Hepatocyte (in vitro differentiated cells): ENCODE results near the gene SLCO2B1. TPM values are rescaled to one million over a fixed set of nuclear protein-coding genes. Genes with fewer than 3 reads are reported as not detected.

Experiments
- DNase-seq: peaks from one replicate; pipeline ENCODE4 v3.0.0-alpha.2; 2016; ENCODE audit warnings: low spot score
- H2AFZ ChIP-seq: fragments of 200-600 bp; sonication (generic); 2 replicates; pipeline ENCODE4 v1.6.0; 2016; ENCODE audit warnings: antibody characterized with exemption, mild to moderate bottlenecking
- H3K27ac ChIP-seq: fragments of 200-600 bp; sonication (generic); 2 replicates; pipeline ENCODE4 v1.5.1; 2016; ENCODE audit warnings: mild to moderate bottlenecking
- H3K27me3 ChIP-seq: fragments of 200-600 bp; sonication (generic); 2 replicates; pipeline ENCODE4 v1.6.1; 2016
- H3K36me3 ChIP-seq: fragments of 200-600 bp; sonication (generic); replicated peaks from 2 replicates; pipeline ENCODE4 v1.5.1; 2016; ENCODE audit warnings: low read depth; ENCODE audit not compliant: insufficient read depth
- H3K4me1 ChIP-seq: fragments of 200-600 bp; sonication (generic); 2 replicates; pipeline ENCODE4 v1.5.1; 2016; ENCODE audit warnings: mild to moderate bottlenecking, moderate library complexity; ENCODE audit not compliant: insufficient read depth
- H3K4me2 ChIP-seq: fragments of 200-600 bp; sonication (generic); 2 replicates; pipeline ENCODE4 v1.6.0; 2016
- H3K4me3 ChIP-seq: fragments of 200-600 bp; sonication (generic); 2 replicates; pipeline ENCODE4 v1.5.1; 2016; ENCODE audit warnings: mild to moderate bottlenecking
- H3K79me2 ChIP-seq: fragments of 200-600 bp; sonication (generic); 2 replicates; pipeline ENCODE4 v1.6.0; 2017; ENCODE audit warnings: mild to moderate bottlenecking
- H3K9me2 ChIP-seq: fragments of 200-600 bp; sonication (generic); replicated peaks from 2 replicates; pipeline ENCODE4 v1.6.0; 2017; ENCODE audit warnings: mild to moderate bottlenecking; ENCODE audit not compliant: insufficient read depth
- H3K9me3 ChIP-seq: fragments of 200-600 bp; sonication (generic); 2 replicates; pipeline ENCODE4 v1.5.1; 2016; ENCODE audit warnings: low read depth, mild to moderate bottlenecking
- H4K20me1 ChIP-seq: fragments of 200-600 bp; sonication (generic); 2 replicates; pipeline ENCODE4 v1.6.0; 2016; ENCODE audit warnings: mild to moderate bottlenecking; ENCODE audit not compliant: insufficient read depth, poor library complexity, severe bottlenecking
- EZH2 ChIP-seq: fragments of 200-600 bp; sonication (generic); IDR thresholded peaks from 2 replicates; pipeline ENCODE4 v1.6.1; 2016; ENCODE audit warnings: antibody characterized with exemption, mild to moderate bottlenecking, borderline replicate concordance
- EZH2phosphoT487 ChIP-seq: fragments of 200-600 bp; sonication (generic); IDR thresholded peaks from one replicate; pipeline ENCODE4 v1.6.1; 2018; ENCODE audit warnings: antibody characterized with exemption, mild to moderate bottlenecking, low read depth, moderate library complexity; ENCODE audit not compliant: unreplicated experiment, severe bottlenecking
- WGBS: methylation state at CpG from one replicate; pipeline ENCODE4 v1.1.6; 2016; ENCODE audit warnings: low lambda C conversion rate; ENCODE audit errors: missing lambda C conversion rate; 5-methylcytosine and 5-hydroxymethylcytosine counted together
- polyA plus RNA-seq: library from polyadenylated mRNA; unstranded; fragments of >200 nt; fragmentation: Nextera tagmentation; extraction: Ambion mirVana; gene quantifications from 2 replicates; pipeline ENCODE4 v1.2.1, GENCODE V29; 2016
- total RNA-seq: library from RNA; depleted of rRNA; stranded (reverse); fragments of >200 nt; gene quantifications from 2 replicates; pipeline ENCODE4 v1.2.3, GENCODE V29; 2014
- TF ChIP-seq, protein P1 (sequence below): fragments of 200-600 bp; sonication (generic); IDR thresholded peaks from 2 replicates; pipeline ENCODE4 v1.5.1; 2016; ENCODE audit warnings: antibody characterized with exemption, mild to moderate bottlenecking; ENCODE audit not compliant: poor library complexity

Gene SLCO2B1
- total and polyA plus RNA-seq, 2 experiments from 2014 or later, result 51.6 to 79.2 TPM

GRCh38 chr11:75242722-75243600 is 92.1 kb downstream of the SLCO2B1 start:
- Histone ChIP-seq H2AFZ (no peak overlapping the region), H3K4me3 (no peak overlapping the region), H3K27ac (no peak overlapping the region), H3K9me3 (no peaks in the 10 kb centered on the region), H3K27me3 (peaks cover 63% of the 10 kb centered on the region), H3K79me2 (no peaks in the 10 kb centered on the region), H4K20me1 (no peaks in the 10 kb centered on the region), H3K9me2 (no peaks in the 10 kb centered on the region), H3K4me1 (peaks cover 5% of the 10 kb centered on the region), H3K4me2 (no peak overlapping the region), H3K36me3 (no peaks in the 10 kb centered on the region)
- no peak for DNase-seq
- WGBS, result 88% methylated on average over 15 of the region's 16 CpGs
- TF ChIP-seq, protein P1, sequence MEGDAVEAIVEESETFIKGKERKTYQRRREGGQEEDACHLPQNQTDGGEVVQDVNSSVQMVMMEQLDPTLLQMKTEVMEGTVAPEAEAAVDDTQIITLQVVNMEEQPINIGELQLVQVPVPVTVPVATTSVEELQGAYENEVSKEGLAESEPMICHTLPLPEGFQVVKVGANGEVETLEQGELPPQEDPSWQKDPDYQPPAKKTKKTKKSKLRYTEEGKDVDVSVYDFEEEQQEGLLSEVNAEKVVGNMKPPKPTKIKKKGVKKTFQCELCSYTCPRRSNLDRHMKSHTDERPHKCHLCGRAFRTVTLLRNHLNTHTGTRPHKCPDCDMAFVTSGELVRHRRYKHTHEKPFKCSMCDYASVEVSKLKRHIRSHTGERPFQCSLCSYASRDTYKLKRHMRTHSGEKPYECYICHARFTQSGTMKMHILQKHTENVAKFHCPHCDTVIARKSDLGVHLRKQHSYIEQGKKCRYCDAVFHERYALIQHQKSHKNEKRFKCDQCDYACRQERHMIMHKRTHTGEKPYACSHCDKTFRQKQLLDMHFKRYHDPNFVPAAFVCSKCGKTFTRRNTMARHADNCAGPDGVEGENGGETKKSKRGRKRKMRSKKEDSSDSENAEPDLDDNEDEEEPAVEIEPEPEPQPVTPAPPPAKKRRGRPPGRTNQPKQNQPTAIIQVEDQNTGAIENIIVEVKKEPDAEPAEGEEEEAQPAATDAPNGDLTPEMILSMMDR, result no peak
- TF ChIP-seq EZH2phosphoT487 (no peak), EZH2 (no peak)

GRCh38 chr11:75244052-75244814 is 93.3 kb downstream of the SLCO2B1 start:
- no peak overlapping the region for H2AFZ ChIP-seq
- 82% methylated on average over 10 of the region's 10 CpGs for WGBS
- peaks cover 51% of the 10 kb centered on the region for H3K27me3 ChIP-seq
- H3K4me3 ChIP-seq, result no peak overlapping the region
- H3K27ac ChIP-seq, result no peak overlapping the region
- no peaks in the 10 kb centered on the region for H3K36me3 ChIP-seq
- TF ChIP-seq EZH2 (no peak), EZH2phosphoT487 (no peak)
- TF ChIP-seq, protein P1, result no peak
- H3K4me2 ChIP-seq, result no peak overlapping the region
- no peaks in the 10 kb centered on the region for H3K79me2 ChIP-seq
- H3K4me1 ChIP-seq, result peaks cover 5% of the 10 kb centered on the region
- no peaks in the 10 kb centered on the region for H3K9me3 ChIP-seq
- no peak for DNase-seq
- H3K9me2 ChIP-seq, result no peaks in the 10 kb centered on the region
- H4K20me1 ChIP-seq, result no peaks in the 10 kb centered on the region

DNA sequence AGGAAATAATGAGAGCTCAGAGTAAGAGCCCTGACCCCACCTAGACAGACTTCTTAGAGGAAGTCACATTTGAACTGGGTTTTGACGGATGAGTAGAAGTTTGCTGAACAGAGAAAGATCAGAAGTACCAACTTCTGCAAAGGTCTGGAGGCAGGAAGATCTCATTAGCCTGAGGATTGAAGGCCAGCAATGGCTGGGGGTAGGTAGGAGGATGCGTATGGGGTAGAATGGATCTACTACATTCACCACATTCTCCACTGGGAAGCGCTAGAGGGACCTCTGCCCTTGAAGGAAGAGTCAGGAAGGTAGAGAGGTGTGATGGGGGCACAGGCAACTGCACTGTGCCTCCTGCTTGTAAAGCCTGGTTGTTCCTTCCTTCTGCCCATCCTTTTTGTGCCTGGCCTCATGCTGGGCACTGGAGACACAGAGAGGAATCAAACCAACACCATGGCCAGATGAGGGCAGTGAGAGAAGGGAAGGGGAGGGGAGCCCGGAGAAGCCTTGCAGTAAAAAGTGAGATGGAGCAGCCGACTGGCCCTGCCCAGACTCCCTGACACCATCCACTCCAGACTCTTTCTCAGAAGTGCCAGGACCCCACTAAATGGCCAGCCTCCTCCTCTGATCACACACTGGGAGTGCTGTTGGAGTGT is 94.6 kb downstream of the SLCO2B1 start:
- TF ChIP-seq, protein P1, result no peak
- TF ChIP-seq EZH2 (no peak), EZH2phosphoT487 (no peak)
- Histone ChIP-seq H3K4me1 (peaks cover 2% of the 10 kb centered on the region), H4K20me1 (no peaks in the 10 kb centered on the region), H3K79me2 (no peaks in the 10 kb centered on the region), H2AFZ (no peak overlapping the region), H3K27me3 (peaks cover 38% of the 10 kb centered on the region), H3K9me3 (no peaks in the 10 kb centered on the region), H3K4me2 (no peak overlapping the region), H3K9me2 (no peaks in the 10 kb centered on the region), H3K4me3 (no peak overlapping the region), H3K36me3 (no peaks in the 10 kb centered on the region), H3K27ac (no peak overlapping the region)
- 72% methylated on average over 5 of the region's 5 CpGs for WGBS
- DNase-seq, result no peak
